Smooth muscle cell (in vitro differentiated cells): ENCODE data around the gene RBFOX2. TPM values are rescaled to one million over a fixed set of nuclear protein-coding genes. Genes with fewer than 3 reads are reported as not detected.

Source experiments
- DNase-seq: peaks from one replicate; lab custom pipeline; 2025; ENCODE audit not compliant: unreplicated experiment; lab: John Stamatoyannopoulos, UW
- H2AFZ ChIP-seq: fragments of 200-600 bp; sonication (generic); 2 replicates; pipeline ENCODE4 v1.6.0; 2016; ENCODE audit warnings: antibody characterized with exemption, low read depth, mild to moderate bottlenecking
- H3F3A ChIP-seq: fragments of 200-600 bp; sonication (generic); 2 replicates; pipeline ENCODE4 v1.6.0; 2017; ENCODE audit warnings: antibody characterized with exemption, low read depth
- H3K27ac ChIP-seq: fragments of 200-600 bp; sonication (generic); 2 replicates; pipeline ENCODE4 v1.5.1; 2016; ENCODE audit warnings: low read depth, mild to moderate bottlenecking
- H3K27me3 ChIP-seq: fragments of 200-600 bp; sonication (generic); 2 replicates; pipeline ENCODE4 v1.6.1; 2016; ENCODE audit warnings: low read depth, mild to moderate bottlenecking
- H3K36me3 ChIP-seq: fragments of 200-600 bp; sonication (generic); 2 replicates; pipeline ENCODE4 v1.5.1; 2016; ENCODE audit warnings: low read depth
- H3K4me1 ChIP-seq: fragments of 200-600 bp; sonication (generic); 2 replicates; pipeline ENCODE4 v1.5.1; 2016; ENCODE audit warnings: low read depth
- H3K4me2 ChIP-seq: fragments of 200-600 bp; sonication (generic); 2 replicates; pipeline ENCODE4 v1.6.0; 2016; ENCODE audit warnings: mild to moderate bottlenecking
- H3K4me3 ChIP-seq: fragments of 200-600 bp; sonication (generic); 2 replicates; pipeline ENCODE4 v1.5.1; 2016; ENCODE audit warnings: mild to moderate bottlenecking
- H3K79me2 ChIP-seq: fragments of 200-600 bp; sonication (generic); 2 replicates; pipeline ENCODE4 v1.6.0; 2016; ENCODE audit warnings: low read depth, mild to moderate bottlenecking
- H3K9ac ChIP-seq: fragments of 200-600 bp; sonication (generic); 2 replicates; pipeline ENCODE4 v1.6.0; 2016; ENCODE audit warnings: low read depth
- H3K9me3 ChIP-seq: fragments of 200-600 bp; sonication (generic); replicated peaks from 2 replicates; pipeline ENCODE4 v1.5.1; 2016; ENCODE audit warnings: low read depth
- H4K20me1 ChIP-seq: fragments of 200-600 bp; sonication (generic); 2 replicates; pipeline ENCODE4 v1.6.0; 2016; ENCODE audit warnings: low read depth
- CTCF ChIP-seq: fragments of 200-600 bp; sonication (generic); IDR thresholded peaks from 2 replicates; pipeline ENCODE4 v1.5.1; 2017; ENCODE audit warnings: borderline replicate concordance, mild to moderate bottlenecking, antibody characterized with exemption; ENCODE audit not compliant: insufficient read depth, poor library complexity, severe bottlenecking
- WGBS: methylation state at CpG from one replicate; pipeline ENCODE4 v1.1.7; 2016; ENCODE audit warnings: low lambda C conversion rate; 5-methylcytosine and 5-hydroxymethylcytosine counted together
- polyA plus RNA-seq: library from polyadenylated mRNA; unstranded; fragments of >200 nt; fragmentation: Nextera tagmentation; extraction: Ambion mirVana; gene quantifications from 2 replicates; pipeline ENCODE4 v1.2.1, GENCODE V29; 2016
- total RNA-seq: library from RNA; depleted of rRNA; stranded (reverse); fragments of >200 nt; gene quantifications from 2 replicates; pipeline ENCODE4 v1.2.3, GENCODE V29; 2014

Gene RBFOX2
- total and polyA plus RNA-seq, 2 experiments from 2014 or later, result 128 to 144 TPM

DNA sequence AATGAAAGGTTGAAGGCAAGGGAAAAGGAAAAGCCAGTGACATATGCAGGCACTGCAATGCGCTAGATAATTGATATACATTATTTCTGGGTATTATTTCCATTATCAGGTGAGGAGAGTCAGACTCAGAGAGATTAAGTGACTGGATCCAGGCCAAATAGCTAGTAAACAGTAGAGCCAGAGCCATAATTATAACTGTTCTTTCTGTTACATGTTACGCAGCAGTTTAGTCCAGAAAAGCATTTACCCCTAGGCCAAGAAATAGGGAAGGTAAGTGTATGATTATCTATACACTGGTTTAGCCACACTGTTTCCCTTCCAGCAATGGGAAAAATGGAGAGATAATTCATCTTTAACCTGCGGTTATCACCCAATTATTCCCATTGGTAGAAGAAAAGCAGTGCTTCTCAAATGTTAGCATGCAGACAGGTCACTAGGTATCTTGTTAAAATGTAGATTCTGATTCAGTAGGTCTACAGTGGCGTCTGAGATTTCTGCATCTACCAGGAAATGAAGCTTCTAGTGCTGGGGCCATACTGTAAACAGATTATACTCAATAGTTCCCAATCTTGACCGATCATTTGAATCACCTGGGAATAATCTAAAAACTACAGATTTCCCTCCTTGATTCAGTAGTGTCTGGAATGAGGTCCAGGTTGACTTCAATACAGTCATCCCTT lies 69.4 kb downstream of the RBFOX2 start:
- H3K9me3 ChIP-seq, result no peaks in the 10 kb centered on the region
- no peak overlapping the region for H3K4me2 ChIP-seq
- H4K20me1 ChIP-seq, result peaks cover 96% of the 10 kb centered on the region
- no peak overlapping the region for H3K27ac ChIP-seq
- no peaks in the 10 kb centered on the region for H3K36me3 ChIP-seq
- 80% methylated on average over 5 of the region's 5 CpGs for WGBS
- H3K9ac ChIP-seq, result no peak overlapping the region
- TF ChIP-seq CTCF, result no peak
- peaks cover 31% of the 10 kb centered on the region for H3K4me1 ChIP-seq
- H2AFZ ChIP-seq, result no peak overlapping the region
- DNase-seq, result no peak
- H3K27me3 ChIP-seq, result no peaks in the 10 kb centered on the region
- peaks cover 7% of the 10 kb centered on the region for H3F3A ChIP-seq
- H3K79me2 ChIP-seq, result peaks cover 100% of the 10 kb centered on the region
- no peak overlapping the region for H3K4me3 ChIP-seq

GRCh38 chr22:35958334-35958733 lies 70.3 kb downstream of the RBFOX2 start:
- DNase-seq, result no peak
- Histone ChIP-seq H3K79me2 (peaks cover 99% of the 10 kb centered on the region), H3K4me3 (no peak overlapping the region), H3K9ac (no peak overlapping the region), H3K9me3 (no peaks in the 10 kb centered on the region), H3K4me1 (peaks cover 31% of the 10 kb centered on the region), H3K4me2 (no peak overlapping the region), H4K20me1 (peaks cover 99% of the 10 kb centered on the region), H3K27me3 (no peaks in the 10 kb centered on the region), H2AFZ (no peak overlapping the region), H3K36me3 (no peaks in the 10 kb centered on the region), H3F3A (peaks cover 7% of the 10 kb centered on the region), H3K27ac (no peak overlapping the region)
- 92% methylated on average over 2 of the region's 2 CpGs for WGBS
- TF ChIP-seq CTCF, result no peak

- TF ChIP-seq CTCF, result no peak
- Histone ChIP-seq H3K9ac (no peak overlapping the region), H3K27me3 (no peaks in the 10 kb centered on the region), H3K4me2 (no peak overlapping the region), H3K27ac (no peak overlapping the region), H3K36me3 (no peaks in the 10 kb centered on the region), H3F3A (peaks cover 7% of the 10 kb centered on the region), H3K4me3 (no peak overlapping the region), H4K20me1 (peaks cover 97% of the 10 kb centered on the region), H3K79me2 (peaks cover 98% of the 10 kb centered on the region), H3K4me1 (peaks cover 26% of the 10 kb centered on the region), H2AFZ (no peak overlapping the region), H3K9me3 (no peaks in the 10 kb centered on the region)
- WGBS, result 88% methylated on average over 1 of the region's 1 CpG
- no peak for DNase-seq
These were observed 71.0 kb downstream of the RBFOX2 start for GRCh38 chr22:35957589-35957988.

DNA sequence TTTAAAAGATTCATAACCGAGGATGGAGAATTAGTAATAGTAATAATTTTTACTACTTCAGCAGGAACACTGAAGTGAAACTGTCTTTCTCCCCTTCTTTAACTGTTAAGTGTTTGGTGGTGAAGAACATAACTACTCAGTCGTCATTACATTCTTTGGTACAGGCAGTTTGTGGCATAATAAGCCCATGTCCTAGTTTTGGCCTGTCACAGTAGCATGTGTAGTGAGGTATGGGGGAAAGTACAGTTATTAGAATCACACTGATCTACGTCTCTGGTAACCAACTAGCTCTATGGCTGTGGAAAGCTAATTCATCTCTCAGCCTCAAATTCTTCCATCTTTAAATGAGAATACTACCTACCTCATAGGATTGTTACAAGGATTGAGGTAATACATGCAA lies 71.8 kb downstream of the RBFOX2 start:
- no peak overlapping the region for H3K27ac ChIP-seq
- DNase-seq, result no peak
- peaks cover 97% of the 10 kb centered on the region for H4K20me1 ChIP-seq
- H3K79me2 ChIP-seq, result peaks cover 96% of the 10 kb centered on the region
- H3K9me3 ChIP-seq, result no peaks in the 10 kb centered on the region
- no peak overlapping the region for H2AFZ ChIP-seq
- H3K9ac ChIP-seq, result no peak overlapping the region
- peaks cover 18% of the 10 kb centered on the region for H3K4me1 ChIP-seq
- 86% methylated on average over 3 of the region's 3 CpGs for WGBS
- no peak overlapping the region for H3K4me2 ChIP-seq
- no peaks in the 10 kb centered on the region for H3K36me3 ChIP-seq
- no peak overlapping the region for H3K4me3 ChIP-seq
- no peak for TF ChIP-seq CTCF
- no peaks in the 10 kb centered on the region for H3K27me3 ChIP-seq
- peaks cover 7% of the 10 kb centered on the region for H3F3A ChIP-seq
